Activated CD4-positive, alpha-beta T cell treated with anti-CD3 and anti-CD28 coated beads, Interleukin-2, amount 10 ng/mL, durations not matched to agents 24 days and 14 days (primary cell): ENCODE data around the gene TNXB. TPM values are rescaled to one million over a fixed set of nuclear protein-coding genes. Genes with fewer than 3 reads are reported as not detected.

Experiments used
- DNase-seq: peaks from one replicate; pipeline ENCODE4 v3.0.0; 2022
- H3K27ac Mint-ChIP-seq: one replicate; pipeline ENCODE4 v1.8.0; 2022; ENCODE audit warnings: mild to moderate bottlenecking, mixed read lengths
- H3K27me3 Mint-ChIP-seq: one replicate; pipeline ENCODE4 v1.8.0; 2022; ENCODE audit warnings: mixed read lengths
- H3K36me3 Mint-ChIP-seq: one replicate; pipeline ENCODE4 v1.8.0; 2022; ENCODE audit warnings: low read depth, mild to moderate bottlenecking, mixed read lengths
- H3K4me1 Mint-ChIP-seq: one replicate; pipeline ENCODE4 v1.8.0; 2021; ENCODE audit warnings: mixed read lengths
- H3K4me3 Mint-ChIP-seq: one replicate; pipeline ENCODE4 v1.8.0; 2022; ENCODE audit warnings: mild to moderate bottlenecking, moderate library complexity, mixed read lengths
- H3K9me3 Mint-ChIP-seq: one replicate; pipeline ENCODE4 v1.8.0; 2021; ENCODE audit warnings: mixed read lengths
- intact Hi-C: fragments of 100-400 bp; cut with micrococcal nuclease; formaldehyde crosslinking; loops from one replicate; pipeline ENCODE4 v1.15.1; 2023
- total RNA-seq: library from RNA; stranded (reverse); gene quantifications from 2 replicates; pipeline ENCODE4 v1.2.3, GENCODE V29; 2022

TNXB gene
- total RNA-seq, 1 donor from 2014 or later = 3.3 TPM

GRCh38 chr6:32127717-32128592, 18.8 kb upstream of the TNXB start, which contains the start of gene ATF6B:
Gene ATF6B (minus strand): TSS chr6:32128246. CDS start chr6:32128207, 39 bp downstream.
- Mint-ChIP-seq H3K4me3 (peak within 1 kb of the TSS; percentile 100), H3K4me1 (peaks cover 39% of the 10 kb centered on the region), H3K9me3 (no peaks in the 10 kb centered on the region), H3K27ac (peak within 1 kb of the TSS; percentile 96), H3K27me3 (peaks cover 2% of the 10 kb centered on the region), H3K36me3 (peaks cover 25% of the 10 kb centered on the region)
- peak; percentile 98 for DNase-seq
- intact Hi-C loops = loop anchor here (1.0 to 5.0 kb wide), 6 partner anchors 9 to 714 kb away; partner anchors contain the start of genes PBX2, PPT2, PSMB8 and RNF5

- H3K4me1 Mint-ChIP-seq = peaks cover 39% of the 10 kb centered on the region
- H3K27ac Mint-ChIP-seq = peak overlapping the region; percentile 96
- H3K36me3 Mint-ChIP-seq = peaks cover 25% of the 10 kb centered on the region
- intact Hi-C loops = loop anchor here (1.0 to 5.0 kb wide), 2 partner anchors 8 to 715 kb away; partner anchors contain the start of gene PSMB8
- H3K27me3 Mint-ChIP-seq = peaks cover 2% of the 10 kb centered on the region
- H3K4me3 Mint-ChIP-seq = peak overlapping the region; percentile 100
- DNase-seq = no peak
- H3K9me3 Mint-ChIP-seq = no peaks in the 10 kb centered on the region
Observed at GRCh38 chr6:32127409-32127716, 18.2 kb upstream of the TNXB start.

- intact Hi-C loops = loop anchor here (1.0 to 5.0 kb wide), 2 partner anchors 8 to 715 kb away; partner anchors contain the start of gene PSMB8
- H3K27me3 Mint-ChIP-seq = no peaks in the 10 kb centered on the region
Observed at GRCh38 chr6:32126880-32127279, 17.7 kb upstream of the TNXB start.

DNA sequence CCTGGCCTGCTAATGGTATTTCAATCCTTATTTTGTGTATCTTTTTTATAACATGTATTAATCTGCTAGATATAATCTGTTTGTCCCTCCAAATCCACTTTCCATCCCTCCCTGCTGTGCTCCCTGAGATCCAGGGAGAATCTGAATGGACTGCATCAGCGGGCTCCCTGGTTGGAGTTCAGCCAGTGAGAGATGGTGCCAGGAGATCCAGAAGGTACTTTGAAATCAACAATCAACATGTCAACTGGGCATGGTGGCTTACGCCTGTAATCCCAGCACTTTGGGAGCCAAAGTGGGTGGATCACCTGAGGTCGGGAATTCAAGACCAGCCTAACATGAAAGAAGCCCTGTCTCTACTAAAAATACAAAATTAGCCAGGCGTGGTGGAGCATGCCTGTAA, 14.5 kb upstream of the TNXB start:
- peaks cover 54% of the 10 kb centered on the region for H3K36me3 Mint-ChIP-seq
- no peaks in the 10 kb centered on the region for H3K9me3 Mint-ChIP-seq
- no peaks in the 10 kb centered on the region for H3K27me3 Mint-ChIP-seq
- H3K4me3 Mint-ChIP-seq = no peak overlapping the region
- no peak for DNase-seq
- intact Hi-C loops = no loop called here
- H3K4me1 Mint-ChIP-seq = peaks cover 32% of the 10 kb centered on the region
- H3K27ac Mint-ChIP-seq = no peak overlapping the region

More at GRCh38 chr6:32126880-32127279, 17.7 kb upstream of the TNXB start:
- no peak for DNase-seq
- H3K4me3 Mint-ChIP-seq = peak overlapping the region; percentile 100
- peaks cover 29% of the 10 kb centered on the region for H3K36me3 Mint-ChIP-seq
- H3K4me1 Mint-ChIP-seq = peaks cover 39% of the 10 kb centered on the region
- no peaks in the 10 kb centered on the region for H3K9me3 Mint-ChIP-seq
- peak overlapping the region; percentile 96 for H3K27ac Mint-ChIP-seq

DNA sequence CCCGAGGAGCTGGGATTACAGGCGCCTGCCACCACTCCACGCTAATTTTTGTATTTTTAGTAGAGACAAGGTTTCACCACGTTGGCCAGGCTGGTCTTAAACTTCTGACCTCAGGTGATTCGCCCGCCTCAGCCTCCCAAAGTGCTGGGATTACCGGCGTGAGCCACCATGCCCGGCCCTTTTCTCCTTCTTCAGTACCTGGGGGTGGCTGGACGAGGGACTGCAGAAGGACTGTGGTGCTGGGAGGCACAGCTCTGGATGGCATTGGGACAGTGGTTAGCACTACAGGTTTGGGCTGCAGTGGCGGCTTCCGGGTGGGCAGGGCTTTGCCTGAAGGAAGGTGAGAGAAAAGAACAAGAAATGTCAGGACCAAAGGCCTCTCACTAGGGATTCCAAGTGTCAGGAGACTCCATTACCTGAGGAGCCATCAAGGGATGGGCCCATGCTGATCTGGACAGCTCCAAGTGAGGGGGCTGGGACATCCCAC, 11.5 kb upstream of the TNXB start:
- Mint-ChIP-seq H3K36me3 (peaks cover 61% of the 10 kb centered on the region), H3K27me3 (no peaks in the 10 kb centered on the region), H3K27ac (no peak overlapping the region), H3K4me1 (peaks cover 10% of the 10 kb centered on the region), H3K4me3 (no peak overlapping the region), H3K9me3 (no peaks in the 10 kb centered on the region)
- DNase-seq = no peak
- intact Hi-C loops = no loop called here

DNA sequence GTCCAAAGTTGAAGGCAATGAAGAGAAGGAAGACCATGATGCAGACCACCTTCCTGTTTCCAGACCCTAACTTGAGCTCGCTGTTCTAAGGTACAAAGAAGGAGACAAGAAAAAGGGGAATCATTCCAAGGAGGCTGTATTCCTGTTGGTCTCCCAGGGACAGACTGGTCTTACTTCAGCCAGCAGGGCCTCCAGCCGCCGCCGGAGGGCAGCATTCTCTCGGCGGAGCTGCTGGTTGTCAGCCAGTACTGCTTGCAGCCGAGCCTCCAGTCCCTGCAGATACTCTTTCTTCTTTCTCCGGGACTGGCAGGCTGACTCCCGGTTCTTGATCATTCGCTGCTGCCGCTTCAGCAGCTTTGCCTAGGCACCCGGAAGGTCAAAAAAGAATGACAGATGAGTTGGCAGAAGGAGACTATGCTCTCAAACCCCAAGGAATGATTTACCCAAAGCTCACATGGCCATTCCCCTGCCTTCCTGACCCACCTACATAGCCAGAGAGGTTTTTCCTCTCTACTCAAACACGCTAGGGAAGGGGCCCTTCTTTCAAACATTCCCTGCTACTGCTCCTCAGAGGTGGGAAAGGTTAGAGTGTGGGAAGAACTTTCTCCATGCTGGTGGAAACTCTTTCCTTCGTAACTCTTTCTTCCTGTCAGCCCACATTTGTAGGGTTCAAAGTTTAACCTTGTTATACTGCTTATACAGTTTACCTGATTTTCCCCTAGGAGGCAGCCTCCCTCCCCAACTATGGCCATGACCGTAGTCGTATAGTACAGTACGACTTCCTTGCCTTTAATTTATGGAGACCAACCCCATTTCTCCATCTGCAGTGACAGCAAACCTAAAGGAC, 9.9 kb upstream of the TNXB start:
- Mint-ChIP-seq H3K36me3 (peaks cover 62% of the 10 kb centered on the region), H3K4me3 (no peak overlapping the region), H3K27me3 (no peaks in the 10 kb centered on the region), H3K27ac (no peak overlapping the region), H3K9me3 (no peaks in the 10 kb centered on the region), H3K4me1 (peaks cover 5% of the 10 kb centered on the region)
- peak; percentile 92 for DNase-seq
- intact Hi-C loops = loop anchor here (1.0 to 2.0 kb wide), 3 partner anchors 8 to 76 kb away; partner anchors contain the start of gene PPT2

DNA sequence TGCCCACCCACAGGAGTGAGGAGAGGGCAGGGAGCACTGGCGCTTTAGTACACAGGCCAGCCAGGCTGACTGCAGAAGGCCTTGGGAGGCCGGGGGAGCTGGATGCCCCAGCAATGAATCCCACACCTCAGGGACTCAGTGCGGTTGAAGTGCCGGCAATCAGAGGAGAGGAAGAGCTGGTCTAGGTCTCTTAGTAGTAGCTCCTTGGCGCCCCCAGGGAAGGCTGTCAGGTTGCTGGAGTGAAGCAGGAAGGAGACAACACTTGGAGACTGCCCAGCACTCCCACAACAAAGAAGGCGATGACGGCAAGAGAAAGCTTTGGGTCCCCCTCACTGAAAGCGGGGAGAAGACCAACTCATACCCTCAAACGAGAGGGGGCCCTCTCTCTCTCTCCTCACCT, 8.3 kb upstream of the TNXB start:
- Mint-ChIP-seq H3K27me3 (no peaks in the 10 kb centered on the region), H3K4me1 (peaks cover 5% of the 10 kb centered on the region), H3K36me3 (peaks cover 59% of the 10 kb centered on the region), H3K9me3 (no peaks in the 10 kb centered on the region), H3K27ac (no peak overlapping the region), H3K4me3 (no peak overlapping the region)
- intact Hi-C loops = no loop called here
- no peak for DNase-seq

- Mint-ChIP-seq H3K4me1 (peaks cover 5% of the 10 kb centered on the region), H3K4me3 (no peak overlapping the region), H3K27me3 (no peaks in the 10 kb centered on the region), H3K36me3 (peaks cover 56% of the 10 kb centered on the region), H3K27ac (no peak overlapping the region), H3K9me3 (no peaks in the 10 kb centered on the region)
- intact Hi-C loops = no loop called here
- DNase-seq = no peak
Observed at GRCh38 chr6:32116674-32117073, 7.5 kb upstream of the TNXB start.

- no peaks in the 10 kb centered on the region for H3K27me3 Mint-ChIP-seq
- no peak for DNase-seq
- H3K4me1 Mint-ChIP-seq = peaks cover 5% of the 10 kb centered on the region
- H3K9me3 Mint-ChIP-seq = no peaks in the 10 kb centered on the region
- peaks cover 48% of the 10 kb centered on the region for H3K36me3 Mint-ChIP-seq
- intact Hi-C loops = no loop called here
- H3K27ac Mint-ChIP-seq = no peak overlapping the region
- no peak overlapping the region for H3K4me3 Mint-ChIP-seq
Observed at GRCh38 chr6:32115623-32116022, 6.5 kb upstream of the TNXB start.

- Mint-ChIP-seq H3K36me3 (peaks cover 44% of the 10 kb centered on the region), H3K27ac (no peak overlapping the region), H3K4me1 (peaks cover 5% of the 10 kb centered on the region), H3K27me3 (peaks cover 1% of the 10 kb centered on the region), H3K4me3 (no peak overlapping the region), H3K9me3 (no peaks in the 10 kb centered on the region)
- intact Hi-C loops = no loop called here
- no peak for DNase-seq
Observed at GRCh38 chr6:32114796-32115195, 5.7 kb upstream of the TNXB start.

DNA sequence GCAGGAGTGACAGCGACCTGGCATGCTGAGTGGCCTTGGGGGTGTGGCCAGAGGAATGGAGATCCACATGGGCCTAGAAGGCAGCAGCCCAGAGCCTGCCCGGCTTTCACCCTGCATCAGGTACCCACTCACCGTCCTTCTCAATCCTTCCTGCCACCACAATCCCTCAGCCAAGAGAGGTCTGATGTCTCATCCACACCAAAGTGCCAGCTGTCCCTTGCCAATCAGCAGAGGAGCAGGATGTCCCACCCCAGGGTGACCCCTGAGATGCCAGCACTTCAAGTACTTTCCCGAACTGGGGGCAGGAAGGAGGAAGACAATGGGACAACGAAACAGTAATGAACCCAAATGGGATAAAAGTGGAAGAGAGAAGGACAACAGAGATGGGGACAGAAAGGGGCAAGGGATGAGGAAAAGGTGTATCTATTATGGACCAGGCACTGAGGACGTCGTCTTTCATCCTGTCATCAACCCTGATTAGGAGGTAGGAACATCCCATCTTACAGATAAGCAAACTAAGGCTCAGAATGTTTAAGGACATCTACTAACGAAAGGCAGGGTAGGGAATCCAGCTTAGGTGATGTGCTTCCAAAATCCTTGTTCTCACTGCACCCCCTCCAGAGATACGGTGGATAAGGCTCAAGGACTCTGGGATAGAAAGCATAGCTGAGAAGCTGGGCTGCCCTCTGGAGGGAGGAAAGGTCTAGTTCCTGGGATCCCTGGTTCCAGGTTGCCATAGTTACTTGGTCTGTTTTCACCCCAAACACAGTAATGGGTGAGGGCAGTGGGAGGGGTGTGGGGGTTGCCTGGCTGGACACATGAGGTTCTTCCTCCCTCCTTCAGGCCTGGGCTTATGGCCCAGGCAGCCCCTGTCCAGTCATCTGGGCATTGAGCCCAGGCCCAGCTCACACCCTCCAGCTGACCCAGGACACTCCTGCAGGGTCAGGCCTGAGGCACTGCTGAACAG, 4.5 kb upstream of the TNXB start:
- peaks cover 33% of the 10 kb centered on the region for H3K36me3 Mint-ChIP-seq
- no peak overlapping the region for H3K27ac Mint-ChIP-seq
- intact Hi-C loops = no loop called here
- no peaks in the 10 kb centered on the region for H3K9me3 Mint-ChIP-seq
- no peaks in the 10 kb centered on the region for H3K4me1 Mint-ChIP-seq
- DNase-seq = no peak
- no peak overlapping the region for H3K4me3 Mint-ChIP-seq
- H3K27me3 Mint-ChIP-seq = peaks cover 7% of the 10 kb centered on the region

DNA sequence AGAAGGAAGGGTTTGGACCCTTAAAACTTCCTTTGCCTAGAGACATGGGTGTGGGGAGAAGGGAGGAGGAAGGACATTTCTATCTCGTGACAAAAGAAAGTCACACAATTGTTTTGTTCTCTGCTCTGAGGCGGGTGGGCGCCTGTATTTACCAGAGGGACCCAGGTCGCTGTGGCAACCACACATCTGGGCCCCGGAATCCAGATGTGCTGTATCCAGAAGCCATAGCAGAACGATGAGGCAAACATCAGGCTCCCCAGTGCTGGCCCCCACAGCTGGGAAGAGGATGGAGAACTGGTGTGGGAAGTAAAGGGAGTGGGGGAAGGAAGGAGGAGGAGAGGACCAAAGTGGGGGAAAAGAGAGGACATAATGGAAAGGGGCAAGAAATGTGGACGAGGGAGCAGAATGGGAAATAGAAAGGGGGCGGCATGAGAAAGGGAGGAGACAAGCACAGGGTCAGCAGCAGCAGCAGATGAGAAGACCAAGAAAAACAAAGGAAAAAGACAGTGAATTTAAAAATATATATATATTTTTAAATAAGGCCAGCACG, 3.4 kb upstream of the TNXB start:
- Mint-ChIP-seq H3K4me3 (no peak overlapping the region), H3K27me3 (peaks cover 16% of the 10 kb centered on the region), H3K4me1 (no peaks in the 10 kb centered on the region), H3K36me3 (peaks cover 26% of the 10 kb centered on the region), H3K9me3 (no peaks in the 10 kb centered on the region), H3K27ac (no peak overlapping the region)
- DNase-seq = no peak
- intact Hi-C loops = no loop called here
